DOHH2 (cell line): ENCODE measurements around the gene INKA2.

Source experiments
- H3F3A ChIP-seq: fragments of 200-600 bp; sonication (generic), shearing (Covaris generic); 2 replicates; pipeline ENCODE4 v1.6.0; 2016; ENCODE audit warnings: antibody characterized with exemption, mild to moderate bottlenecking; ENCODE audit not compliant: control insufficient read depth, insufficient read depth
- H3K27ac ChIP-seq: fragments of 200-600 bp; sonication (generic); 2 replicates; pipeline ENCODE4 v1.5.1; 2014; ENCODE audit warnings: low read depth, mild to moderate bottlenecking, low read length, moderate library complexity
- H3K27me3 ChIP-seq: fragments of 200-600 bp; sonication (generic); 2 replicates; pipeline ENCODE4 v1.6.1; 2014; ENCODE audit warnings: mild to moderate bottlenecking, low read length, mixed read lengths; ENCODE audit not compliant: control insufficient read depth
- H3K36me3 ChIP-seq: fragments of 200-600 bp; sonication (generic); 2 replicates; pipeline ENCODE4 v1.6.1; 2014; ENCODE audit warnings: mild to moderate bottlenecking, low read length, moderate library complexity, mixed read lengths; ENCODE audit not compliant: control insufficient read depth
- H3K4me1 ChIP-seq: fragments of 200-600 bp; sonication (generic); 2 replicates; pipeline ENCODE4 v1.6.1; 2014; ENCODE audit warnings: mild to moderate bottlenecking, low read length, mixed read lengths; ENCODE audit not compliant: control insufficient read depth
- H3K4me2 ChIP-seq: fragments of 200-600 bp; sonication (generic); 2 replicates; pipeline ENCODE4 v1.6.0; 2014; ENCODE audit warnings: mild to moderate bottlenecking, low read length, moderate library complexity
- H3K4me3 ChIP-seq: fragments of 200-600 bp; sonication (generic); 2 replicates; pipeline ENCODE4 v1.5.1; 2014; ENCODE audit warnings: mild to moderate bottlenecking, low read length, mixed read lengths
- H3K79me2 ChIP-seq: fragments of 200-600 bp; sonication (generic); 2 replicates; pipeline ENCODE4 v1.6.1; 2014; ENCODE audit warnings: mild to moderate bottlenecking, low read length, mixed read lengths; ENCODE audit not compliant: control insufficient read depth
- H3K9me2 ChIP-seq: fragments of 200-600 bp; sonication (generic); replicated peaks from 2 replicates; pipeline ENCODE4 v1.6.1; 2014; ENCODE audit warnings: mild to moderate bottlenecking, low read length, mixed read lengths; ENCODE audit not compliant: control insufficient read depth
- H3K9me3 ChIP-seq: fragments of 200-600 bp; sonication (generic); 2 replicates; pipeline ENCODE4 v1.6.1; 2014; ENCODE audit warnings: antibody characterized with exemption, low read length, mixed read lengths; ENCODE audit not compliant: control insufficient read depth, insufficient read depth
- H4K20me1 ChIP-seq: fragments of 200-600 bp; sonication (generic); 2 replicates; pipeline ENCODE4 v1.6.0; 2014; ENCODE audit warnings: low read depth, mild to moderate bottlenecking, antibody characterized with exemption, low read length, moderate library complexity; ENCODE audit not compliant: control insufficient read depth, insufficient read depth
- EZH2phosphoT487 ChIP-seq: fragments of 200-600 bp; sonication (generic); IDR thresholded peaks from 2 replicates; pipeline ENCODE4 v1.6.1; 2017; ENCODE audit warnings: borderline replicate concordance, mild to moderate bottlenecking, antibody characterized with exemption, low read length, moderate library complexity, mixed read lengths
- TF ChIP-seq, protein P1 (sequence below): fragments of 200-600 bp; sonication (generic); IDR thresholded peaks from one replicate; pipeline ENCODE4 v1.5.1; 2014; ENCODE audit warnings: antibody characterized with exemption, mild to moderate bottlenecking, low read depth, low read length; ENCODE audit not compliant: poor library complexity, severe bottlenecking

INKA2 gene

DNA sequence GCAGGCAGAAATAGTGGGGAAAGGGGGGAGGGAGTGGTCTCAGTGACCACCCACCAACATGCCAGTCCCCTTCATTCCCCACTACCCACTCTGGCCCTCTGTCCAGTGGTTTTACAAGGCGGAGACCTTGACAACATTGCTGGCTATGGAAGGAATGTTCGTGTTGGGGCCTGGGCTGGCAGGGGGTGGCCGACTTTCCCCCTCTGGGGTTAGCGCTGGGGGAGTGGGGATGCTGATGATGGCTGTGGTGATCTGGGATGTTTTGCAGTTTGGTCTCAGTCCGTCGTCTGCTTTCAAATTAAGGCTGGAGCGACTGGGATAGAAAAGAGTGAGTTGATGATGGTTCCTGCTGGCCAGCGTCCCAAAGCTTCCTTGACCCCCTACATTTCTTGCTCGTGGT, 36.8 kb upstream of the INKA2 start:
- H3K4me3 ChIP-seq: no peak overlapping the region
- H4K20me1 ChIP-seq: no peaks in the 10 kb centered on the region; the same call in 1 of the 2 replicates
- H3K36me3 ChIP-seq: peaks cover 9% of the 10 kb centered on the region; the same call in 1 of the 2 replicates
- no peak overlapping the region for H3K4me2 ChIP-seq
- H3K27me3 ChIP-seq: peaks cover 4% of the 10 kb centered on the region; the same call in 1 of the 2 replicates
- no peaks in the 10 kb centered on the region for H3F3A ChIP-seq
- no peaks in the 10 kb centered on the region for H3K9me3 ChIP-seq
- no peaks in the 10 kb centered on the region for H3K4me1 ChIP-seq
- H3K9me2 ChIP-seq: no peaks in the 10 kb centered on the region
- H3K27ac ChIP-seq: no peak overlapping the region
- no peaks in the 10 kb centered on the region for H3K79me2 ChIP-seq
- TF ChIP-seq, protein P1, sequence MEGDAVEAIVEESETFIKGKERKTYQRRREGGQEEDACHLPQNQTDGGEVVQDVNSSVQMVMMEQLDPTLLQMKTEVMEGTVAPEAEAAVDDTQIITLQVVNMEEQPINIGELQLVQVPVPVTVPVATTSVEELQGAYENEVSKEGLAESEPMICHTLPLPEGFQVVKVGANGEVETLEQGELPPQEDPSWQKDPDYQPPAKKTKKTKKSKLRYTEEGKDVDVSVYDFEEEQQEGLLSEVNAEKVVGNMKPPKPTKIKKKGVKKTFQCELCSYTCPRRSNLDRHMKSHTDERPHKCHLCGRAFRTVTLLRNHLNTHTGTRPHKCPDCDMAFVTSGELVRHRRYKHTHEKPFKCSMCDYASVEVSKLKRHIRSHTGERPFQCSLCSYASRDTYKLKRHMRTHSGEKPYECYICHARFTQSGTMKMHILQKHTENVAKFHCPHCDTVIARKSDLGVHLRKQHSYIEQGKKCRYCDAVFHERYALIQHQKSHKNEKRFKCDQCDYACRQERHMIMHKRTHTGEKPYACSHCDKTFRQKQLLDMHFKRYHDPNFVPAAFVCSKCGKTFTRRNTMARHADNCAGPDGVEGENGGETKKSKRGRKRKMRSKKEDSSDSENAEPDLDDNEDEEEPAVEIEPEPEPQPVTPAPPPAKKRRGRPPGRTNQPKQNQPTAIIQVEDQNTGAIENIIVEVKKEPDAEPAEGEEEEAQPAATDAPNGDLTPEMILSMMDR: no peak
- TF ChIP-seq EZH2phosphoT487: no peak

DNA sequence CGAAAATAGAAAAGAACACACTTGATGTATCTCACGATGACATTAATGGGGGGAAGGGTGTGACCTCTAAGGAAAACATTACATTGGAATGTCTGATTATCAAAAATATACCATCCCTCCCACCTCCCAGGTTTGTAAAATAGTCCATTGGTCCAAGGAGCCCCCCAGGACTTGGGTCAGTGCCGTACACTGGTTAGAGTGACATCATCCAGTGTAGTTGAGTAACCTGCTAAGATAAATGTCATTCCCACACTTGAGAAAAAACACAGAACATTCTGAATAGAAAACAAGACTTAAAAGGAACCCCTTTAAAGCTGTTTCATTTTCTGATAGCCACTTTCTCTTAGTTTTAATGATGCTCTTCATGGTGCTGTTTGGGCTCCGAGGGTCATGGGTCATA, 31.7 kb upstream of the INKA2 start:
- H3K9me2 ChIP-seq: no peaks in the 10 kb centered on the region
- peaks cover 56% of the 10 kb centered on the region for H3K36me3 ChIP-seq
- H3K9me3 ChIP-seq: no peaks in the 10 kb centered on the region
- no peak overlapping the region for H3K4me2 ChIP-seq
- peaks cover 5% of the 10 kb centered on the region; the same call in 1 of the 2 replicates for H4K20me1 ChIP-seq
- H3K27me3 ChIP-seq: no peaks in the 10 kb centered on the region
- TF ChIP-seq, protein P1: no peak
- no peak for TF ChIP-seq EZH2phosphoT487
- peaks cover 37% of the 10 kb centered on the region for H3K79me2 ChIP-seq
- H3F3A ChIP-seq: peaks cover 11% of the 10 kb centered on the region
- H3K4me1 ChIP-seq: 0 out of 2 replicates have a peak, but pooled peaks cover 2% of the 10 kb centered on the region
- H3K27ac ChIP-seq: no peak overlapping the region
- no peak overlapping the region for H3K4me3 ChIP-seq

DNA sequence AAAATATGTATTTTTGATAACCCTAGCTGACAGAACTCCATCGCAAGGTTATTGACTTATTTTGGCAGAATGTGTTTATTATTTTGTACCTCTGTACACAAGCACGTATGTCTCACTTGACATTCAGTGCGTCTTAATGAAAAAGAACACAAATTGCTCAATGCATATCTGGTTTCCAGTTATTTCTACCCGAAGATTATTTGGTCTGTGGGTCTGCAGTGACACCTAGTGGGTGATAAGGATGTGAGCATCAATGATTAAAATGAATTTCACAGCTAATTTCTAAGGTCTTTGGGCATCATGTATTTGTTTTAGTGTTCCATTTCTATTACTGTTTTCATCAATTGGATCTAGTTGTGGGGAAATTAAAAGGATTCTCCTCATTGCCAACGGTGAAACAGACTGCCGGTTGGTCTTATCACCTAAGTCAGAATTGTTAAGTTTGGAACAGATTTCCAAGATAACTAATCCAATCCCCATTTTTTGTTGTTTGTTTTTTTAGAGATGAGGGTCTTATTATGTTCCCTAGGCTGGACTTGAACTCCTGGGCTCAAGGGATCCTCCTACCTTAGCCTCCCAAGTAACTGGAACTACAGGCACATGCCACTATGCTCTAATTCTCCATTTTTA, 30.4 kb upstream of the INKA2 start:
- Histone ChIP-seq H3K4me3 (no peak overlapping the region), H3F3A (peaks cover 11% of the 10 kb centered on the region), H3K4me1 (0 out of 2 replicates have a peak, but pooled peaks cover 2% of the 10 kb centered on the region), H3K79me2 (peaks cover 39% of the 10 kb centered on the region), H3K27me3 (no peaks in the 10 kb centered on the region), H3K4me2 (no peak overlapping the region), H3K27ac (no peak overlapping the region), H3K36me3 (peaks cover 68% of the 10 kb centered on the region), H3K9me2 (no peaks in the 10 kb centered on the region), H3K9me3 (no peaks in the 10 kb centered on the region), H4K20me1 (peaks cover 5% of the 10 kb centered on the region; the same call in 1 of the 2 replicates)
- TF ChIP-seq, protein P1: peak; percentile 81
- TF ChIP-seq EZH2phosphoT487: no peak
